HEK293T (cell line): ENCODE measurements around the gene GINS2.

Source experiments
- ARNT ChIP-seq: fragments of 450-650 bp; IDR thresholded peaks from 2 replicates; pipeline ENCODE4 v1.6.1; 2017; ENCODE audit warnings: mild to moderate bottlenecking
- BHLHE40 ChIP-seq: fragments of 450-650 bp; IDR thresholded peaks from 2 replicates; pipeline ENCODE4 v1.6.1; 2016; ENCODE audit warnings: mild to moderate bottlenecking, moderate library complexity, borderline replicate concordance
- ELF4 ChIP-seq: fragments of 450-650 bp; IDR thresholded peaks from 2 replicates; pipeline ENCODE4 v1.6.1; 2017; ENCODE audit warnings: antibody characterized with exemption
- HDGF ChIP-seq: fragments of 450-650 bp; IDR thresholded peaks from 2 replicates; pipeline ENCODE4 v1.6.1; 2017; ENCODE audit warnings: antibody characterized with exemption, borderline replicate concordance
- LEF1 ChIP-seq: fragments of 450-650 bp; IDR thresholded peaks from 2 replicates; pipeline ENCODE4 v1.6.1; 2017; ENCODE audit warnings: mild to moderate bottlenecking, borderline replicate concordance
- SUZ12 ChIP-seq: fragments of 450-650 bp; IDR thresholded peaks from 2 replicates; pipeline ENCODE4 v1.6.1; 2016; ENCODE audit warnings: mild to moderate bottlenecking
- ZNF384 ChIP-seq: fragments of 450-650 bp; IDR thresholded peaks from 2 replicates; pipeline ENCODE4 v1.6.1; 2016

DNA sequence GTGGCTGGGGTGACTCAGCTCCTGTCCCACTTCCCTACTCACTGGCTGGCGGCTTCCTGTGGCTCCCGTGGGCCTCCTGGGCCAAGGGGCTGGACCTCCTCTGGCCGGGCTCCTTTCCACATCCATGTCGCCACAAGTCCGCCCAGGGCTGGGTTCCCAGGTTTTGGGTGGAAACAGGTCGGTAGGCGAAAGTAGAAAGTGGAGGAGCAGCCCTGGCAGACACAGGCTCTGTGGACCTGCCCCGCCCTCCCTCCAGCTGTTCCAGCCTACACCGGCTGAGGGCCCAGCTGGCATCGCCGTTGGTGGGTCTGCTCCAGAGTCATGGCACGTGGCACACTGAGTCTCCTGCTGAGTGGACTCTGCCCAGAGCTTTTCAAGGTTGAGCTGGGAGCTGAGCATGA is 47.0 kb downstream of the GINS2 start:
- TF ChIP-seq ARNT (no peak), LEF1 (no peak), ELF4 (no peak), HDGF (no peak), BHLHE40 (no peak), ZNF384 (no peak), SUZ12 (no peak)
